Measurements from ENCODE around the gene RABL6.
"Not testable (repeated sequence)": the region's sequence is repeated elsewhere in the genome, so short reads cannot be mapped to it uniquely, and the experiment has no call there.

RABL6 gene

GRCh38 chr9:136860933-136861873, 53.5 kb downstream of the RABL6 start:
- no peak for DNase-seq

GRCh38 chr9:136861874-136862457, 54.2 kb downstream of the RABL6 start:
- no peak for DNase-seq

DNA sequence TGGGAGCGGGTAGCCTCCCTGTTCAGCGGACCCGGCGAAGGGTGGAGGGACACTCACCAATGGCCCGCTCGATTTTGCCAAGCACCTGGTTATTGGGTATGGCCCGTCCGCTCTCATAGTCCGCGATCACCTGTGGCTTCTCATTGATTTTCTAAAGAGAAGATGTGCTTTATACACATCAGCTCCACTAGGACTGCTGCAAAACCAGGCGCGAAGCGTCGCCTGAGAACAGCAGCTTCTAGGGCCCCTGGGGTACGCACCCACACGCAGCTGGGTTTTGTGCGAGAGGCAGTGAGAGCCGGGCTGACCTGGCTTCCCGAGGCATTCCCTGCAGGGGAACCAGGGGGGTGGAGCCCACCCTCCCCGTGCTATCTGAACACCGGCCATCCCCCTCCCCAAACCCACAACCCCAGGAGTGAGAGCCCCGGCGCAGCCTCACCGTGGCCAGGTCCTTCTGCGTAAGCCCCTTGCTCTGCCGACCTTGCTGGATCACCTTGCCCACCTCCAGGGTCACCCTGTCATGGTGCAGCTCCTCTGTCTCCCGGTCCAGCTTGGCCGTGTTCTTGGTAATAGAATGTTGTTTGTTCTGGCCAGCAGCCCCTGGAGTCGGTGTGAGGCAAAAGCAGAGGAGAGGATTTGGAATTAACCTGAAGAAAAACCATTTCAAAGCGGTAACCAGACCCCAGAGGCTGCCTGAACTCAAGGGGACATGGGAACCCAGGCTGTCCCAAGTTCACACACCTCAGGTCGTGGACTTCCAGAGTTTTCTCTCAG, 55.3 kb downstream of the RABL6 start:
- DNase-seq: no peak

DNA sequence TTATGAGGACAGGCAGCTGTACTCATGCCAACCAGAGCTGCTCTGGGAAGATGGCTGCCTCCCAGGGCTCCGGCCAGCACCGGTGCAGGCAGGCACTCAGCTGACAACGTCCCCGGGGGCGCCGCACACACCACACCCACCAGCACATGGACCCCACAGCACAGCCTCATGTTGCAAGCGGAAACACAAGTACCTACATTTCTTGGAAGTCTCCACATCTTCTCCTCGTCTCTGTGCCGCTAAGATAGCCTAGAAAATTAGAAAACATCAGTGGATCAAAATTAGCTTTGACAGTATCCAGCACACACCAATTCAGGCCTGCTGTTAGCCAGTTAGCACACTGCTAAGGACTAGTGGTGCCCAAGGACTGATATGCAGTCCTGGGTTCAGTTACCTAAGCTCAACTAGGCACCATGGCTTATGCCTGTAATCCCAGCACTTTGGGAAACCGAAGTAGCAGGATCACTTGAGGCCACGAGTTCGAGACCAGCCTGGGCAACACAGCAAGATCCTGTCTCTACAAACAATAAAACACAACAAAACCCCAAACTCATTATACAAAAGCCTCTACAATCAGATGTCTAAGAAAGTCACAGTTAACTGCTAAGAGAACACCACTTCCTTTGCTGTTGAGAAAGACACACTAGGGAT, 56.0 kb downstream of the RABL6 start:
- no peak for DNase-seq

- DNase-seq: no peak
Measured at GRCh38 chr9:136865041-136865767, 57.5 kb downstream of the RABL6 start.

DNA sequence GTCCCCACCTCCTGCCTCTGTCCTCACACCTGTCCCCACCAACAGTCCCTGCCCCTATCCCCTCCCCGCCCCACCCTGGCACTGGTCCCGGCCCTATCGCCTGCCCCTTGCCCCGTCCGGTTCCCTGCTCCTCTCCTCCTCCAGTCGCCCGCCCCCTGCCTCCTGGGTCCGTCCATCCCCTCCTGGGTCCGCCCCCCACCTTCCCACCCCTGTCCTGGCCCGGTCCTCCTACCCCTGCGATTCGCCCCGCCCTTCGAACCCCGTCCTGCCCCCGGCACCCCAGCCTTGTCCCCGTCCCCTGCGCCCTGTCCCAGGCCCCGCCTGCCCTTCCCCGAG, 58.0 kb downstream of the RABL6 start:
- peak in 1 of 2 experiments; percentile 48 for DNase-seq

GRCh38 chr9:136866898-136867421, 59.2 kb downstream of the RABL6 start:
- DNase-seq: peak in 1 of 2 experiments; percentile 11

DNA sequence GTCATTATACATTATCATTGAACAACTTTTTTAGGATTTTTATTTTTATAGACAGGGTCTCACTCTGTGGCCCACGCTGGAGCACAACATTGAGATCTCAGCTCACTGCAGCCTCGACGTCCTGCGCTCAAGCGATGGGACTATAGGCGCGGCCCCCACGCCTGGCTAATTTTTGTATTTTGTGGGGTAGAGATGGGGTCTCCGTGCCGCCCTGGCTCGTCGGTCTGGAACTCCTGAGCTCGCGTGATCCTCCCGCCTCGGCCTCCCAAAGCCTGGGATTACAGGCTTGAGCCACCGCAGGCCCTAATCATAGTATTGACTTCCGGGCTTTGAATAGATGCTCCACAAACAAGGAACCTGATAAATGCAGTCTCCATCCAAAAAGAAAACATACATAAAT, 59.7 kb downstream of the RABL6 start:
- no peak for DNase-seq

DNA sequence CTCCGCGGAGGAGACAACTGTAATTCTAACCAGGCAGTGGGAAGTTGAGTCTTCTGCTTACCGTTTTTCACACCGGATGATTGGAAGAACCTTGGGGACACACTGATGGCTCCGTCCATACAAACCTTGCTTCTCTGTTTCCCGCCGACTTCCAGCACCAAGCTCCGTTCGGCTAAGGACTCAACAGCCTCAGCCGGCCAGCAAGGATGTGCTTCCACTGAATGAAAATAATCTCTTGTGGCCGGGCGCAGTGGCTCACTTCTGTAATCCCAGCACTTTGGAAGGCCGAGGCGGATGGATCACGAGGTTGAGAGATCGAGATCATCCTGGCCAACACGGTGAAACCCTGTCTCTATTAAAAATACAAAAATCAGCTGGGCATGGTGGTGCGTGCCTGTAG, 60.2 kb downstream of the RABL6 start:
- no peak for DNase-seq

DNA sequence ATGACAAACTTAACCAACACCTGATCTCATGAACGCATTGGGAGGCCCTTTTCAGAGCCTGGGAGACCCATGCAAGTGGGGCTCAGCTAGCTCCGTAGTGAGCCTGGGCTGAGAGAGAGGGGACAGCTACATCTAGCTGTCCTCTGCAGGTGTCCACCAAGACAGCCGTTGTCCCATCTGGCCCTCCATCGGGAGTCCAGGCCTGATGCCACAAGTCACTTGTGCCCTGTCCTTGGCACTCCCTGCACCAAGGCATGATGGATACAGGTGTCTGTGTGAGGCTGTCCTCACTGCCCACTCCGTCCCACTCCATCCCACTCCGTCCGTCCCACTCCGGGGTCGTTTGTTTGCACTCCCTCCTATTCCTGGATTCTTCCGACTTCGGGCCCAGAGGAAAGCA, 60.9 kb downstream of the RABL6 start:
- no peak for DNase-seq

GRCh38 chr9:136869611-136870010, 61.9 kb downstream of the RABL6 start:
- DNase-seq: not testable (repeated sequence)

GRCh38 chr9:136875155-136875554, 67.4 kb downstream of the RABL6 start:
- DNase-seq: no peak

DNA sequence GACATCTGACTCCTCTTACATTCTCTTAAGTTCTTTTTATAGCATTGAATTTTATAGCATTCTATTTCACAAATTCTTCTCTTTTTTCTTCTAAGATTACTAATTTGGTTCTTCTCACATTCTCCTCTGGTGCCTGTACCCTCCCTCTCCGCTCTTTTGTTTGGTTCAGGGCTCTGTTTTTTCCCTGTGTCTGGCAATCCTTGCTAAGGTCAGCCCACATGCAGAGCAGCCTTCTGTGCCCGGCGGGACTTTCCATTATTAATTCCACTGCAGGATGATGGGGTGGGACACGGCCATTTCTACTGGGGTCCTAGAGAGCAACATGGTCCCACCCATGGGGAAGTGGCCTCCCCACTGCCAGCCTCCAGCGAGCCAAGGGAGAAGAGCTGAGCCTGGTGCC, 68.7 kb downstream of the RABL6 start:
- DNase-seq: no peak

DNA sequence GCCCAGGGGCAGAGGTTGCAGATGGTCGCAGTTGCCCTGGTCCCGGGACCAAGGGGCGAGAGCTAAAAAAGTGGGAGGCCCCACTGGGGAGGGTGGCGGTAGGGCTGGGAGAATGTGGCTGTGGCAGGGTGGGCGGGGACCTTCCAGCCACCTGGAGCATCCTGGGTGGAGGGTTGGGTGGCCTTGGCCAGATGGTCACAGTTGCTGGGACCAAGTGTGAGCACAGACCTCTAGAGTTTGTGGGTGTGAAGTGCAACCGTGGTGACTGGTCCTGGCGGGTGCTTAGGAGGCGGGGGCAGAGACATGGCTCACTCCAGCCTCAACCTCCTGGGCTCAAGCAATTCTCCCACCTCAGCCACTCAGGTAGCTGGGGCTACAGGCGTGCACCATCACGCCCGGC, 72.9 kb downstream of the RABL6 start:
- DNase-seq: no peak

- peak; percentile 71 to 79 for DNase-seq
Measured at GRCh38 chr9:136881691-136882108, 74.0 kb downstream of the RABL6 start.

- peak; percentile 93 to 95 for DNase-seq
Measured at GRCh38 chr9:136882109-136882946, 74.6 kb downstream of the RABL6 start.

- DNase-seq: not testable (repeated sequence)
Measured at GRCh38 chr9:136882947-136883283, 75.2 kb downstream of the RABL6 start.

- DNase-seq: not testable (repeated sequence)
Measured at GRCh38 chr9:136883670-136884069, 75.9 kb downstream of the RABL6 start.

DNA sequence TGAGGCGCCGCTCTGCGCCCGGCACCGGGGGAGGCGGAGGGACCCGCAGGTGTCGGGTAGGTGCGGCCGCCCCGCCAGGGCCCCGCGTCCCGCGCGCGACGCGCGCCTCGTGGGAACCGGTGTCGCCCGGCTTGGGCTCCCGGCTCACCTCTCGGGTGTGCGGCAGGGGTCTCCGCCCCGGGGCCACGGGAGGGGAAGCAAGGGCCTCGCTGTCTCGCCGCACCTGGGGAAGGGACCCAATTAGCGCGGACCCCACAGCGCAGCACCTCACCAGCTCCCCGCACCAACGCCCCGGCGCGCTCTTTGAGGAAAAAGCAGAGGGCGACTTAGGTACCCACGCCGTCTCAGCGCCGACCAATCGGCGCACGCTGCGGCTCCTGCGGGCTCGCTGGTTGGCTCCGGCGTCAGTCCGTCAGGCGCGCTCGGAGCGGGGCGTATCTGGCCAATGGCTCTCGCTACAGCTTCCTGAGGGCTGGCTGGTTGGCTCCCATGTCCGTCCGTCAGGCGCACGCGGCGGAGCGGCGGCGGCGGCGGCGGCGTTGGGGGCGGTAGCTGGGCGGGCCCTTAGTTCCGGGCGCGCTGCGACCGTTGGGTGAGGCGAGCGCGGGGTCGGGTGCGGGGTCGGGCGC, 78.3 kb downstream of the RABL6 start, which contains the start of gene TRAF2:
Gene TRAF2, plus strand, starts transcription at position 567 of the 629 bp plus-strand sequence. CDS start 12,225 bp downstream, outside the sequence.
- peak; percentile 97 to 98 for DNase-seq

All from activated CD4-positive, alpha-beta T cell treated with anti-CD3 and anti-CD28 coated beads, Interleukin-2, amount 50 U/mL, for 48 hours (primary cell).